ENCODE measurements around the gene MAGI3.
"Not testable (repeated sequence)": the region's sequence is repeated elsewhere in the genome, so short reads cannot be mapped to it uniquely, and the experiment has no call there.

The MAGI3 gene

DNA sequence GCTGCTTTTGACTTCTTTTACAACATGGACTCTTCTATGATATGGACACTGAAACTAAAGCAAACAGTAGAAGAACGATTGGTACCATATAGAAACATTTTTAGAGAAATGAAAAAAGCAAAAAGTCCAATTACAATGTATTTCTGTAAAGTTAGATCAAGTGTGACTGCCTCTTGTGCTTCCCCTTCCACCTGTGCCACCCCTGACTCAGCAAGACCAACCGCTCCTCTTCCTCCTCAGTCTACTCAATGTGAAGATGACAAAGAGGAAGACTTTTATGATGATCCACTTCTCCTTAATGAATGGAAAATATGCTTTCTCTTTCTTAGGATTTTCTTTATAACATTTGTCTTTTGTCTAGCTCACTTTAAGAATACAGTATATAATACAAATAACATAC, 302.0 kb downstream of the MAGI3 start:
- DNase-seq (ENCODE audit: low spot score), result no peak

DNA sequence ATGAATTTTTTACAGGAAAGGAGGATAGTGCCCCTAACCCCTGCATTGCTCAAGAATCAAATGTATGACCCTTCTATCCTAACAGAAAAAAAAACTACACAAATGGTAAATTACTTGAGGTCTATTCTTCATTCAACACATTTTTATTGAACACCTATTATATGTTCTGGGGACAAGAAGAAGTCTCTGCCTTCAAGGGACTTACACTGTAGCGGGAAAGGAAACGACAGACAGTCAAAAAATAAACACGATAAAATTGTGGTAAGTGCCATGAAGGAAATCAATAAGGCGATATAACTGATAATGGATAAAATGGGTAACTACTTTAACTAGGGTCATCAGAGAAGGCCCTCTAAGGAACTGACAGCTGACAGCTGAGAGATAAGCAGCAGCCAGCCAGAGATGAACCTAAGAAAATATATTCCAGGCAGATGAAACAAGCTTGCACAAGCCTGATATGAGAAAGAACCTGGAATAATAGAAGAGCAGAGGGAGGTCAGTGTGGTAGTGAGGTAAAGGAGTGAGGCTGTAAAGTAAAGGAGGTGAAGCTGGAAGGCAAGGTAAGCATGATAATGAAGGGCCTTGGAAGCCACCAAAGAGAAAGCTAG, 302.6 kb downstream of the MAGI3 start:
- DNase-seq (ENCODE audit: low spot score), result no peak

DNA sequence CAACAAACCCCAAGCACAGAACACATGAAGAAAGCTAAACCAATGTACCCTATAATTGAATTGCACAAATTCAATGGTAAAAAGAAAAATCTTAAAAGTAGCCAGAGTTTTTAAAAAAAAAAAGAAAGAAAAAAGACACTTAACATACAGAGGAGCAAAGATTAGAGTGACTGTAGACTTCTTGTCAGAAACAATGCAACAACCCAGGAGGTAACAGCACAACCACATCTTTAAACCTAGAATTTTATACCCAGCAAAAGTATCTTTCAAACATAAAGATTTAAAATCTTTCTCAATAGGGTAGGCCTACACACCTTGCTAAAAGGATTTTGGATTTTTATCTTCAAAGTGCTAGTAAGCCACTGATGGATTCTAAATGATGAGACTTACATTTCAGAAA, 304.6 kb downstream of the MAGI3 start:
- no peak for DNase-seq (ENCODE audit: low spot score)

DNA sequence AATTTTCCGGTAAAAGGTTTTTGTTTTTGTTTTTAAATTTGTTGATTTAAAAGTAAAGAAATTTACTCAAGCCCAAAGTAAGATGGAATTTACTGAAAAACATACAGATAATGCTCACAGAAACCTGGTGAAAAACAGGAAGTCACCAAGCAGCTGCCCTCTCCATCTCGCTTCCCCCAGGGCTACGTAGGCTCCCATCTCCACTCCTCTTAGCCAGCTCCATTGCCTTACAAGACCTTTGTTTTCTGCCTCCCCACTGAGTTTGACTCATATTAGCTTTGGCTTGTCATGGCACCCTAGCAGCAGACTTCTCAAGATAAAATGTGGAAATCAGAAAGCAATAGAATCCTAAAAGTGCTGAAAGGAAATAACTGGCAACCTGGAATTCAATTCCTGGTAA, 311.1 kb downstream of the MAGI3 start:
- no peak for DNase-seq (ENCODE audit: low spot score)

GRCh38 chr1:113714606-113715269, 324.4 kb downstream of the MAGI3 start:
- DNase-seq (ENCODE audit: low spot score), result no peak

DNA sequence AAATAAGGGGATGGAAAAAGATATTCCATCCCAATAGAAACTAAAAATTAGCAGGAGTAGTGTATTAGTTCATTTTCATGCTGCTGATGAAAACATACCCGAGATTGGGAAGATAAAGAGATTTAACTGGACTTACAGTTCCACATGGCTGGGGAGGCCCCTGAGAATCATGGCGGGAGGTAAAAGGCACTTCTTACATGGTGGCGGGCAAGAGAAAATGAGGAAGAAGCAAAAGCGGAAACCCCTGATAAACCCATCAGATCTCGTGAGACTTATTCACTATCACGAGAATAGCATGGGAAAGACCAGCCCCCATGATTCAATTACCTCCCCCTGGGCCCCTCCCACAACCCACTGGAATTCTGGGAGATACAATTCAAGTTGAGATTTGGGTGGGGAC, 327.2 kb downstream of the MAGI3 start:
- not testable (repeated sequence) for DNase-seq (ENCODE audit: low spot score)

- DNase-seq (ENCODE audit: low spot score), result not testable (repeated sequence)
These were observed 328.3 kb downstream of the MAGI3 start for GRCh38 chr1:113718621-113719020.

GRCh38 chr1:113721010-113721409, 330.7 kb downstream of the MAGI3 start:
- no peak for DNase-seq (ENCODE audit: low spot score)

- DNase-seq (ENCODE audit: low spot score), result no peak
These were observed 342.5 kb downstream of the MAGI3 start for GRCh38 chr1:113732802-113733201.

DNA sequence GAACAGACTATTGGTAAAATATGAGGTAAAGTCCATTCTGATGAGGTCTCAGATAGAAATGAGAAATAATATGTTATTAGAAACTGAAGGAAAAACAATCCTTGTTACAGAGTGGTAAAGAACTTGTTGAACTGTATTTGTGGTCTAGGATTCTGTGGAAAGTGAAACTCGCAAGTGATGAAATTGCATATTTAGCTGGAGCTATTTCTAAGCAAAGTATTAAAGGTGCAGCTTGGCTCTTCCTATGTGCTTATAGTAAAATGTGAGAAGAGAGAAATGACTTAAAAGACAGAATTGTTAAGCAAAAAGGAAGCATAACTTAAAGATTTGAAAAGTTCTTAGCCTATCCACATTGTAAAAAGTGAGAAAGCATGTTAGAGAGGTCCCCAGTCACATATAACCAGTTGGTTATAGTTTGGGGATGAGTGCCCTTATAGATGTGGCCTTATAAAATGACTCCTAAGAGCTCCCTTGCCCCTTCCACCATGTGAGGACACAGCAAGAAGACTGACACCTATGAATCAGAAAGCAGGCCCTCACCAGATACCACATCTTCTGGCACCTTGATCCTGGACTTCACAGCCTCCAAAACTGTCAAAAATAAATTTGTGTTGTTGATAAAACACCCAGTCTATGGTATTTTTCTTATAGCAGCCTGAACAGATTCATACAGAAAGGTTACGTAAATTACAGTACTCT, 344.2 kb downstream of the MAGI3 start:
- DNase-seq (ENCODE audit: low spot score), result no peak

All from CD4-positive, alpha-beta T cell treated with Interleukin-15 for 4 hours (primary cell).